22Rv1 (cell line): ENCODE measurements around the gene NAA20.

Source experiments
- ZFX ChIP-seq: fragments of 450-650 bp; IDR thresholded peaks from 2 replicates; pipeline ENCODE4 v1.6.1; 2017; ENCODE audit warnings: antibody characterized with exemption, borderline replicate concordance
- TF ChIP-seq, protein P1 (sequence below): fragments of 450-650 bp; IDR thresholded peaks from 2 replicates; pipeline ENCODE4 v1.5.1; 2017; ENCODE audit warnings: mild to moderate bottlenecking

DNA sequence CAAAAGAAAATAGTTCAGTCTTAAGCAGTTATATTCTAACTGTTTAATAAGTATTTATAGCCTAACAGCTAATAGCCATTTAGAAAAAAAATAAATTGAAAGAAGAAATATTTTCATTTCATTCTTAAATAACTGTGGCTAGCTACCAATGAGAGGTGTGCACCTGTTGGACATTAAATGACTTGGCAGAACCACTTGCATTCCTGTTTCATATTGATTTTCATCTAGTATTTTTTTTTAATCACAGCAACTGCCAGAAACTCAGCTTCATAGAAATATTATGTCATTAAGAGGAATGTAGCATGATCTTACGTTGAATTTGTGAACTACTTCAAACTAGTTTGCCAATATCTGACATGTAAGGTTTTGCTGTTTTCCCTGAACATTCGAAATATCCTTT, 10.1 kb downstream of the NAA20 start:
- TF ChIP-seq, protein P1, sequence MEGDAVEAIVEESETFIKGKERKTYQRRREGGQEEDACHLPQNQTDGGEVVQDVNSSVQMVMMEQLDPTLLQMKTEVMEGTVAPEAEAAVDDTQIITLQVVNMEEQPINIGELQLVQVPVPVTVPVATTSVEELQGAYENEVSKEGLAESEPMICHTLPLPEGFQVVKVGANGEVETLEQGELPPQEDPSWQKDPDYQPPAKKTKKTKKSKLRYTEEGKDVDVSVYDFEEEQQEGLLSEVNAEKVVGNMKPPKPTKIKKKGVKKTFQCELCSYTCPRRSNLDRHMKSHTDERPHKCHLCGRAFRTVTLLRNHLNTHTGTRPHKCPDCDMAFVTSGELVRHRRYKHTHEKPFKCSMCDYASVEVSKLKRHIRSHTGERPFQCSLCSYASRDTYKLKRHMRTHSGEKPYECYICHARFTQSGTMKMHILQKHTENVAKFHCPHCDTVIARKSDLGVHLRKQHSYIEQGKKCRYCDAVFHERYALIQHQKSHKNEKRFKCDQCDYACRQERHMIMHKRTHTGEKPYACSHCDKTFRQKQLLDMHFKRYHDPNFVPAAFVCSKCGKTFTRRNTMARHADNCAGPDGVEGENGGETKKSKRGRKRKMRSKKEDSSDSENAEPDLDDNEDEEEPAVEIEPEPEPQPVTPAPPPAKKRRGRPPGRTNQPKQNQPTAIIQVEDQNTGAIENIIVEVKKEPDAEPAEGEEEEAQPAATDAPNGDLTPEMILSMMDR = no peak
- TF ChIP-seq ZFX = no peak
